ENCODE results near the gene LAMC1. TPM values are rescaled to one million over a fixed set of nuclear protein-coding genes. Genes with fewer than 3 reads are reported as not detected.

The LAMC1 gene
- total and polyA plus RNA-seq, 10 of the 15 experiments (the other 5 are each of a cell fraction or from before 2014, with no cell fraction given), result 4.6 to 51.4 (median 25.6) TPM

DNA sequence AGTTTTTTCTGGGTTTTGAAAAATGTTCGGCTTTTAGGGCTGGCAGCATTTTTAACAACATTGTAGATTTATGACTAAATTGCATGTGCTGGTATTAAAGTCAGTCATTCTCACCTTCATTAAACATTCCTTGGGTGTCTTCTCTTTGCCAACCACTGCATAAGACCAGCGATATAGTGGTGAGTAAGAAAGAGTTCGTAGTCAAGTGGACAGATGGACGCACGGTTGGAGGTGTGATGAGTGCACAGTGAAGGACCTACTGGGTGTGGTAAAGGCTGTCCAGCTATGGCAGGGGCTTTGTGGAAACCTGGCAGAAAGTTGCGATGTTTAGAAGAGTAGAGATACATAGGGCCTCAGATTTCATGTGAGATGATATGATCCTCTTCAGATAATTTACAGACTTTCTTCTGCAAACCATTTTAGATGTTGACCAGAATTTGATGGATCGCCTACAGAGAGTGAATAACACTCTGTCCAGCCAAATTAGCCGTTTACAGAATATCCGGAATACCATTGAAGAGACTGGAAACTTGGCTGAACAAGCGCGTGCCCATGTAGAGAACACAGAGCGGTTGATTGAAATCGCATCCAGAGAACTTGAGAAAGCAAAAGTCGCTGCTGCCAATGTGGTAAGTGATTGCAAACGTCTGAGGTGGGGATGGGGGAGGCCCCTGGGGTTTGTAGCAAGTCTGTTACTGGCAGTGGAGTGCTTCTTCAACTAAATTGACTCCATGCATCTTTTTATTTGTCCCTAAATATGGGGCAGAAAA lies 106.9 kb downstream of the LAMC1 start:
- ChIA-PET CTCF (no interaction called here), POLR2A (no interaction called here), SMC1A (ENCODE audit: uncharacterized antibody, unreplicated experiment) (no interaction called here), RAD21 (ENCODE audit: unreplicated experiment) (no interaction called here)
- Histone ChIP-seq H3K9ac (ENCODE audit: control insufficient read depth, insufficient read depth, low read length) (no peak overlapping the region), H4K20me1 (ENCODE audit: control insufficient read depth, insufficient read depth) (no peaks in the 10 kb centered on the region), H3K4me2 (ENCODE audit: control insufficient read depth, insufficient read depth) (no peak overlapping the region), H2AFZ (ENCODE audit: control insufficient read depth, low read depth, low read length) (no peak overlapping the region), H3K9me3 (replicated peaks; ENCODE audit: control insufficient read depth, insufficient read depth, low read length) (no peaks in the 10 kb centered on the region), H3K27ac (ENCODE audit: control insufficient read depth, insufficient read depth) (no peak overlapping the region), H3K4me1 (ENCODE audit: control insufficient read depth, insufficient read depth, low read length) (no peaks in the 10 kb centered on the region), H3K4me3 (no peak overlapping the region), H3K36me3 (ENCODE audit: control insufficient read depth in 2 of 2, insufficient read depth in 2 of 2, low read length in 1 of 2) (peaks cover 6 to 27% of the 10 kb centered on the region in 2 experiments; a peak in 3 of 4 replicates), H3K27me3 (replicated peaks in 1 of 2; ENCODE audit: control insufficient read depth in 2 of 2, insufficient read depth in 2 of 2, low read length in 1 of 2) (no peaks in the 10 kb centered on the region), H3K79me2 (ENCODE audit: control insufficient read depth, insufficient read depth, low read length) (no peaks in the 10 kb centered on the region)
- intact Hi-C loops (cut with micrococcal nuclease; ENCODE audit: unreplicated experiment) (loop anchor here (5.0 kb wide), 1 partner anchor 168 kb away; no protein-coding TSS in a partner anchor), in situ Hi-C loops (cut with MboI) (no loop called here)
- no peak for TF ChIP-seq DPF2 (IDR thresholded peaks at IDR 0.05)
- FAIRE-seq, result no peak
- ATAC-seq, result no peak
- no peak for DNase-seq (ENCODE audit: low read depth, low spot score)
- no TSS peak for BruUV-seq (replicated peaks)
- 85% methylated on average over 15 of the region's 15 CpGs for WGBS (ENCODE audit: insufficient coverage, insufficient replicate concordance, low lambda C conversion rate, missing lambda C conversion rate)

- H3K36me3 ChIP-seq (ENCODE audit: control insufficient read depth in 2 of 2, insufficient read depth in 2 of 2, low read length in 1 of 2), result peaks cover 4 to 24% of the 10 kb centered on the region in 2 experiments; a peak in 3 of 4 replicates
- CTCF ChIA-PET, result no interaction called here
These were observed 107.9 kb downstream of the LAMC1 start for GRCh38 chr1:183131166-183131565.

More at GRCh38 chr1:183131166-183131565, 107.9 kb downstream of the LAMC1 start:
- TF ChIP-seq IKZF1 (conservative IDR thresholded peaks at IDR 0.05) (no peak), FOS (IDR thresholded peaks at IDR 0.05; ENCODE audit: borderline replicate concordance, extremely low read depth, insufficient read length) (no peak), USF2 (IDR thresholded peaks at IDR 0.05; ENCODE audit: borderline replicate concordance, low read depth, low read length) (no peak), BHLHE40 (IDR thresholded peaks at IDR 0.05; ENCODE audit: borderline replicate concordance in 1 of 2, low read depth in 2 of 2, low read length in 1 of 2) (no peak), E4F1 (IDR thresholded peaks at IDR 0.05; ENCODE audit: borderline replicate concordance, partially characterized antibody) (no peak), E2F4 (IDR thresholded peaks at IDR 0.05; ENCODE audit: low read depth, low read length) (no peak), JUNB (IDR thresholded peaks at IDR 0.05) (no peak), EGR1 (IDR thresholded peaks at IDR 0.05; ENCODE audit: borderline replicate concordance in 1 of 2, low read depth in 2 of 2, low read length in 2 of 2) (no peak), ZNF207 (IDR thresholded peaks at IDR 0.05; ENCODE audit: borderline replicate concordance) (no peak), KDM1A (IDR thresholded peaks at IDR 0.05; ENCODE audit: borderline replicate concordance) (no peak)
- intact Hi-C loops (cut with micrococcal nuclease; ENCODE audit: unreplicated experiment) (no loop called here), in situ Hi-C loops (cut with MboI) (no loop called here)
- no peaks in the 10 kb centered on the region for H3K4me1 ChIP-seq (ENCODE audit: control insufficient read depth, insufficient read depth, low read length)
- H3K4me3 ChIP-seq, result no peak overlapping the region
- H3K27ac ChIP-seq (ENCODE audit: control insufficient read depth, insufficient read depth), result no peak overlapping the region
- no peaks in the 10 kb centered on the region for H3K9me3 ChIP-seq (replicated peaks; ENCODE audit: control insufficient read depth, insufficient read depth, low read length)
- no peak overlapping the region for H3K9ac ChIP-seq (ENCODE audit: control insufficient read depth, insufficient read depth, low read length)
- H3K79me2 ChIP-seq (ENCODE audit: control insufficient read depth, insufficient read depth, low read length), result no peaks in the 10 kb centered on the region
- H3K4me2 ChIP-seq (ENCODE audit: control insufficient read depth, insufficient read depth), result no peak overlapping the region
- no peak overlapping the region for H2AFZ ChIP-seq (ENCODE audit: control insufficient read depth, low read depth, low read length)
- H4K20me1 ChIP-seq (ENCODE audit: control insufficient read depth, insufficient read depth), result no peaks in the 10 kb centered on the region
- ChIA-PET RAD21 (ENCODE audit: unreplicated experiment) (interaction anchor here (0.7 to 1.3 kb wide), 2 partner anchors 15 to 58 kb away, joined by 3 read pairs; no protein-coding TSS in a partner anchor), POLR2A (interaction anchor here (0.6 kb wide), 1 partner anchor 240 kb away, joined by 4 read pairs; no protein-coding TSS in a partner anchor), SMC1A (ENCODE audit: uncharacterized antibody, unreplicated experiment) (no interaction called here)
- 90% methylated on average over 2 of the region's 2 CpGs for WGBS (ENCODE audit: insufficient coverage, insufficient replicate concordance, low lambda C conversion rate, missing lambda C conversion rate)
- FAIRE-seq, result no peak
- no peaks in the 10 kb centered on the region for H3K27me3 ChIP-seq (replicated peaks in 1 of 2; ENCODE audit: control insufficient read depth in 2 of 2, insufficient read depth in 2 of 2, low read length in 1 of 2)
- no peak for ATAC-seq
- no peak for DNase-seq (ENCODE audit: low read depth, low spot score)
- no TSS peak for BruUV-seq (replicated peaks)
